ENCODE measurements around the gene LHX2.

LHX2 gene

DNA sequence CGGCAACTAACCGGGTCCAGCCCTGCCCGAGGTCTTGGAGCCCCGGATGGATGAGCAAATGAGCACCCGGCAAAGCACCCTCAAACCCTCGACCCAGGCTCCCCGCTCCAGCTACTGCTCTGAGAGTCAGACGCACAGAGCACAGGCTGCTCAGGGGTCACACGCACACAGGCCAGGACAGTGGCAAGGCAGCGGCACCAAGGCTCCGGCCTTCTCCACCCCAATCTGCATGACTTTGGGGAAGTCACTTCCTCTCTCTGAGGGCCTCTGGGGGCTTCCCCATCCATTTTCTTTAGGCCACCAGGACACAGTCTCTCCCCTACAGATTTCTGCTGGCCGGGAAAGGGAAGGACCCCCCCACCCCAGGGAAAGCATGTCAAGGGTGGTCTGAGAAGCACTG lies 18.0 kb downstream of the LHX2 start:
- in situ Hi-C loops (cut with MboI; ENCODE audit: low sequenced_read_pairs), result loop anchor here (25.0 kb wide), 1 partner anchor 492 kb away; no protein-coding TSS in a partner anchor

DNA sequence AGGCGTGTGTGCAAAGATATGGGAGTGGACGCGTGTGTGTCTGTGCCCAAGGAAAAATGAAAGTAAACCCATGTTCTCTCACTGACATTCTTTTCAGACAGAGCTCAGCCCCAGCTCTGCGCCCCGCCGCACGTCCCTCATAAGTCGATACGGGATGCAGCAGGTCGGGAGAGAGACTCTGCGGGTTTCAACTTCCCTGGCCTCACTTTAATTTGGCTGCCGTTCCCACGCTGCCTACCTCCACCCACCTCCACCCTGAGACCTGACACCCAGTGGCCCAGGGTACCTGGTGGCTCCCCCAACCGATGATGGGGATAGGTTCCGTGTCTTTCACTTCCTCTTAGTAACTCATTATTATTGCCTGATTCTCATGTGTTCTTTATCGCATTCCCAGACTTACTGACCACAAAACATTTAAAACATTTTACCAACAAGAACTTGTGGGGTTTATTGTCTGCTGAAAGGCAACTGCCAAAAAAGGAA lies 19.4 kb downstream of the LHX2 start:
- in situ Hi-C loops (cut with MboI; ENCODE audit: low sequenced_read_pairs), result loop anchor here (25.0 kb wide), 1 partner anchor 494 kb away; no protein-coding TSS in a partner anchor

DNA sequence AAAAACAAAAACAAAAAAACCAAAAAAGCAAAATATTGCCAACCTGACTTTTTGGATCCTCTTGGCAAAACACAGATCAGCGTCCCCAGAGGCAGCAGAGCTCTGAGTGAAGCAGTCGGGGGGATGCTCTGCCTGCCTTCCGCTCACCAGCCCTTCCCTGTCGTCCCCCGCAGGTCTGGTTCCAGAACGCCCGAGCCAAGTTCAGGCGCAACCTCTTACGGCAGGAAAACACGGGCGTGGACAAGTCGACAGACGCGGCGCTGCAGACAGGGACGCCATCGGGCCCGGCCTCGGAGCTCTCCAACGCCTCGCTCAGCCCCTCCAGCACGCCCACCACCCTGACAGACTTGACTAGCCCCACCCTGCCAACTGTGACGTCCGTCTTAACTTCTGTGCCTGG lies 20.7 kb downstream of the LHX2 start:
- in situ Hi-C loops (cut with MboI; ENCODE audit: low sequenced_read_pairs), result loop anchor here (25.0 kb wide), 1 partner anchor 495 kb away; no protein-coding TSS in a partner anchor

DNA sequence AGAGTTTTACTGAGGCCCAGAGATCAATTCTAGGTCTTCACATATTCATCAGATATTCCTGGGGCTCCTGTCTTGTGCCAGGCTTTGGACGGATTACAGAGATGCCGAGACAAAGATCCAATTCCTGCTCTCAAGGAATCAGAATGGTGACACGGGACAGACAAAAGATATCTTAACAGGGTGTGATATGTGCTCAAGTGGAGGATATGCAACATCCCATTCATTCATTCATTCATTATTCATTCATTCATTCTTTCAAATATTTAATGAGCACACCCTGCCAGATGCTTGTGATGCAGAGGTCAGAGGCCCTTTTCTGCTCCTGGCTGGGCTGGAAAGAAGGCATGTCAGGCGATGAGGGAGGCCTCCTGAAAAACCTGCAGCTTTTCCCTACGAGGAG lies 21.8 kb downstream of the LHX2 start:
- in situ Hi-C loops (cut with MboI; ENCODE audit: low sequenced_read_pairs), result loop anchor here (25.0 kb wide), 1 partner anchor 496 kb away; no protein-coding TSS in a partner anchor

- in situ Hi-C loops (cut with MboI; ENCODE audit: low sequenced_read_pairs), result loop anchor here (25.0 kb wide), 1 partner anchor 497 kb away; no protein-coding TSS in a partner anchor
Measured at GRCh38 chr9:124033967-124034366, 22.4 kb downstream of the LHX2 start.

DNA sequence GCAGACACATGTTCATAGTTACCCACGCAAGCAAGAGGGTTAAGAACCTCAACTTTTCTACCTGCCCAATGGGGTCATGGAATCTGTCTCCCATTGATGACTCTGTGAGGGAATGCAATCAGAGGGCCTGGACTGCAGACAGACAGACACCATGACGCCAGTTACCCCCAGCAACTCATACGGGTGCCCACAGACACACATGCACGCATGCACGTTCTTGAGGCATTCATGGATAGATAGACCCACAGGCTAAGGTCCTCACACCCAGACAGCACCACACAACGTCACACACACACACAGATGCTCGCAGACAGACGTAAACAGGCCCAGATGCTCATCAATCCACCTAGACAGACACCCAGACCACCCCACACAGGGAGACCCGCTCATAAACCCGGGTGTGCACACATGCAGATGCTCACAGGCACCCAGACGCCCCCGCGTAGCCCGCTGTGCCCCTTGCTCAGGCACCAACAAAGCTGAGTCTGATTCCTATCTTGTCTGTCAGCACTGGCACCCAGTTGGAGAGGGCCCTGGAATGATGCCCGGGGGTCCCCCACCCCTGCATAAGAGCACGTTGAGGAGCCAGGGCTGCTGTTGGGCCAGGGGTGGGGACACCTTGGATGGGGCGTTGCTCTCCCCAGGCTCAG lies 23.6 kb downstream of the LHX2 start:
- in situ Hi-C loops (cut with MboI; ENCODE audit: low sequenced_read_pairs), result loop anchor here (25.0 kb wide), 1 partner anchor 498 kb away; no protein-coding TSS in a partner anchor

DNA sequence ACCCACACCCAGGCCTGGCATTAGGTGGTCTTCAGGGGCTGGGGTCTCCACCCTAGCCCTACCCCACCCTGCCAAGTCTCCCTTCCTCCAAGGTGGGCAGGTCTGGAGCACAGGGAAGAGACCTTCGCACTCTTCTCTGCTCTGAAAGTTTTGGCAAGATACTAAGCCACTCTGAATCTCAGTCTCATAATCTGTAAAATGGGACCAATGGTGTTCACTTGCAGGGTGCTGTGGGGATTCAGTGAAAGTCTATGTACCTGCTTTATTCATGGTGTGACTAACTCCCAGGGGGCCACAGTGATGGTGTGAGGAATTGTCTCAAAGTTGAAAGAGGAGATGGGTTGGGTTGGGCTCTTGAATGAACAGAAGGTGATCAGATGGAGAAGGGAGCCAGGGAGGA lies 25.0 kb downstream of the LHX2 start:
- in situ Hi-C loops (cut with MboI; ENCODE audit: low sequenced_read_pairs), result loop anchor here (25.0 kb wide), 1 partner anchor 499 kb away; no protein-coding TSS in a partner anchor

- in situ Hi-C loops (cut with MboI; ENCODE audit: low sequenced_read_pairs), result loop anchor here (25.0 kb wide), 1 partner anchor 500 kb away; no protein-coding TSS in a partner anchor
Measured at GRCh38 chr9:124037790-124038189, 26.2 kb downstream of the LHX2 start.

DNA sequence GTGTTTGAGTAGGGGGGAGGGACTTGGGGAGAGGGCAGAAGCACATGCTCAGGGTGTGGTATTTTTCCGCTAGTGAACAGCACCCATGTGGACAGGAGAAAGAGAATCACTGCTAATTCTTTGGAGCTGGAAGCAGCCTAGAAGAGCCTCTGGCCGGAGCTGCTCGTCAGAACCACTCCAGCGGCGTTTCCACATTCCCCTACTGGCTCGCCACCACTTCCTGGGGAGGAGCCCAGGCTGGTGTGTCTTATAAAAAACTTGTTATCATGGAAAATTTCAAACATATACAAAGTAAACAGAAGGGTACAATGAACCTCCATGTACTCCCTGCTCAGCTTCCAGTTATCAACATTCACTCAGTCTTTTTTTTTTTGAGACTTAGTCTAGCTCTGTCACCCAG lies 26.7 kb downstream of the LHX2 start:
- in situ Hi-C loops (cut with MboI; ENCODE audit: low sequenced_read_pairs), result loop anchor here (25.0 kb wide), 1 partner anchor 501 kb away; no protein-coding TSS in a partner anchor

DNA sequence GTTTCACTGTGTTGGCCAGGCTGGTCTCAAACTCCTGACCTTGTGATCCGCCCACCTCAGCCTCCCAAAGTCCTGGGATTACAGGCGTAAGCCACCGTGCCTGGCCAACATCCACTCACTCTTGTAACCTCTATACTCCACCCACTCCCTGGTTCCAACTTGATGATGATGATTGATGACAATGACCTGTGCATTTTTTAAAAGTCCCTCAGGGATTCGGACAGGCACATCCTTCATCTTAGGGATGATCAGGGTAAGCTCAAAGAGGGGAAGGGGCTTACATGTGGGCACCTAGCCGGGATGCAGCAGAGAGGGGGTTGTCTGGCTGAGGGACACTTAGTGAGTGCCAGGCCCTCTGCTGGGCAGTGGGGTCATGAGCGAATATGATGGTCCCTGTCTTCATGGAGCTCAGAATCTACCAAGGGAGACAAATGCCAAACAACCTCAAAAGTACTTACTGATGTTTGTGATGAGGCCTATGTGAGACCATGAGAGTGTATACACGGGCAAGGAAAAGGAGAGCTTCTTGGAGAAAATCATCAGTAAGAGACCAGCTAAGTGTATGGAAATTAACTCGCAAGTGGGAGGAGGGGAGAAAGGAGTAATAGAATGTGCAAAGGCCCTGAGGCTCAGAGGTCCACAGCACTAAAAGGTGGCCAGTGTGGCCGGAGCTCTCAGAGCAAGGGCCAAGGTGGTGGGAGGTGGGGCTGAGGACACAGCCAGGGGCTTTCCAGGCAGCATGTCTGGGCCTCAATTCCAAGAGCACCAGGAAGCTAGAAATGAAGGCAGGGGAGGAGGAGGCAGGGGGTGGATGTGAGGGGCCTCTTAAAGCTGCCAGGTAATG lies 27.4 kb downstream of the LHX2 start:
- in situ Hi-C loops (cut with MboI; ENCODE audit: low sequenced_read_pairs), result loop anchor here (25.0 kb wide), 1 partner anchor 502 kb away; no protein-coding TSS in a partner anchor

- in situ Hi-C loops (cut with MboI; ENCODE audit: low sequenced_read_pairs), result loop anchor here (25.0 kb wide), 1 partner anchor 503 kb away; no protein-coding TSS in a partner anchor
Measured at GRCh38 chr9:124040186-124040931, 28.8 kb downstream of the LHX2 start.

DNA sequence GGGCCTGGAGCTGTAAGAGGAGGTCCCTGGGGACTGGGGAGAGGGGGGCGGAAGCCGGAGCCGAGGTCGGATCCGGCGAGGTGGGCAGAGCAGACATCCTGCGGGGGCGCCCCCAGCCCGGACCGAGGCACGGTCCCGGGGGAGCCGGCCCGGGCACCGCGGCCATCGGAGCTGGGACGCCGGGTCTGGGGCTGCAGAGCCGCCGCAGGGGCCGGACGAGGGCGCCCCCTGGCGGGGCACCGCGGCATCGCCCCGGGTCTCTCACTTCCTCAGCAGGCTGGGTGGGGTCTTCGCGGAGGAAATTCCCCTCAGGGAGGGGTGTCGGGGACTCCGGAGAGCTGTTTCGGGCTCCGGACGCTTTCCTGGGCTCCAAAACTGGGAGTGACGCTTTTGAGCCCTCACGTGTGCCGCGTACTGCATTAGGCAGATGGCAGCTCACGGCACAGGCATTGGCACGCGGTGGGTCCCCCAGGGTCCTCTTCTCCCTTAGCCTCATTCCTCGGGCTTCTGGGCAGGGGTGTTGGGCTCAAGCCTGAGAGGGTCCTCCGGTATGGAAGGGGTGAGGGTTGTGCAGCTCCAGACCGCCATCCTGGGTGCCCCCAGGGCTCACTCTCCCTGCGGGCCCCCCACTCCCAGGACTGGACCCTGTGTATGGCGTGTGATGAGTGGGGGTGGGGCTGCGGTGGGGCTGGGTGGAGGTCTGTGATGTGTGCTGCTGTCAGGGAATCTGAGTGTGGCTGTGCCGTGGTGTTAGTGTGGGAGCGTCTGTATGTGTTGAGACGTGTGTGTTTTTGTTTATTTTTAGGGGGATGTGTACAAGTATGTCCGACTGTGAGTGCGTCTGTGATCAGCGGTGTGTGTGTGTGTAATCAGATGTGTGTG lies 29.6 kb downstream of the LHX2 start:
- in situ Hi-C loops (cut with MboI; ENCODE audit: low sequenced_read_pairs), result loop anchor here (25.0 kb wide), 1 partner anchor 504 kb away; no protein-coding TSS in a partner anchor

GRCh38 chr9:124041817-124042116 lies 30.2 kb downstream of the LHX2 start:
- in situ Hi-C loops (cut with MboI; ENCODE audit: low sequenced_read_pairs), result loop anchor here (25.0 kb wide), 1 partner anchor 504 kb away; no protein-coding TSS in a partner anchor

DNA sequence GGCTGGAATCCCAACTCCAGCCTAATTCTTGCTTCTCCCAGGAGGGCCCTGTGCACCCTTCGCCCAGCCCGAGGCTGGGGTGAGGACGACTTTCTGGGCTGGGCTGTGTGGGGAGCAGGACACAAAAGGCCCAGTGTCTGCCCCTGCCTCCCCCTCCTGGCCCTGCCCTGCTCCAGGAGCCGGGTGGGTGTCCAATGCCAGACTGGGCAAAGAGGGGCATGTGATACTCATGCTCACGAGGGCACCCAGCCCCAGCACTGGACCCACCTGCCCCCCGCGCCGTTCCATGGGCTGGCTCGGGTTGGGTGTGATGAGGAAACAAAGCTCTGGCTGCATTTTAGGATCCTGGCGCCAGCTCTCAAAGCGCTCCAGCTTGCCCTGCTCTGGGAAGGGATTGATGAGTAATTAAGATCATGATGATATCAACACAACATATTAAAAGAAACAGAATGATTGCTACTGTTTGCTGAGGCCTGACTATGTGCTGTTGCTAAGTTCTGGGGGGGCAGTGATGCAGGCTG lies 30.7 kb downstream of the LHX2 start:
- in situ Hi-C loops (cut with MboI; ENCODE audit: low sequenced_read_pairs), result loop anchor here (25.0 kb wide), 1 partner anchor 505 kb away; no protein-coding TSS in a partner anchor

DNA sequence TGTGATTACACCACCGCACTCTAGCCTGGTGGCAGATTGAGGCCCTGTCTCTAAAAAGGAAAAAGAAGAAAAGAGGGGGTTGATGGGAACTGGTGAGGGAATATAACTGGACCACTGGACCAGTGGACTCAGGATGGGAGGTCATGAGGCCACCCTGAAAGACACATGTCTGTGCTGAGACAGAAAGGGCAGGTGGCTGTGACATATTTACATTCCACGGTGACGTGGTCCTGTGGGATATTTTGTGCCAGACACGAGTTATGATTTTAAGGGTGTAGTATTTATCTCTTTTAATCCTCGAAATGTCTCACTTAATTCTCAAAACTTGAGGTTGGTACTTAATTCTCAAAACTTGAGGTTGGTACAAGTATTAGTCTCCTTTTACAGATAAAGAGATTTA lies 32.9 kb downstream of the LHX2 start:
- in situ Hi-C loops (cut with MboI; ENCODE audit: low sequenced_read_pairs), result loop anchor here (25.0 kb wide), 1 partner anchor 507 kb away; no protein-coding TSS in a partner anchor

GRCh38 chr9:124045076-124045829 lies 33.7 kb downstream of the LHX2 start:
- in situ Hi-C loops (cut with MboI; ENCODE audit: low sequenced_read_pairs), result loop anchor here (25.0 kb wide), 1 partner anchor 508 kb away; no protein-coding TSS in a partner anchor

DNA sequence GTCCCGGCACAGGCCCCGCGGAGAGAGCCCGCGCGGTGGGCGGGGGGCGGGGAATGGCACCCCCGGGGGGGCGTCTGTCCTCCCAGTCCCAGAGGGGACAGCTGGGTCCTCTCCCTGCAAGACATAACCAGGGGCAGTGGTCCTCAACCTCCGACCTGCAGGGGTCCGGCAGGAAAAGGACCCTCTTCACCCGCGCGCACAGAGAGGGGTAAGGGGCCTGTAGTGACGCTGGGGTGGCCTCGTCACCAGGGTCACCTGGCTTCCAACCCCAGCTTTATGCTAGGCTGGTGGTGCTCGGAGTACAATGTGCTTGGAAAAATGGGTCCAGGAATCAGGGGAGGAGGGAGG lies 34.2 kb downstream of the LHX2 start:
- in situ Hi-C loops (cut with MboI; ENCODE audit: low sequenced_read_pairs), result loop anchor here (25.0 kb wide), 1 partner anchor 509 kb away; no protein-coding TSS in a partner anchor

DNA sequence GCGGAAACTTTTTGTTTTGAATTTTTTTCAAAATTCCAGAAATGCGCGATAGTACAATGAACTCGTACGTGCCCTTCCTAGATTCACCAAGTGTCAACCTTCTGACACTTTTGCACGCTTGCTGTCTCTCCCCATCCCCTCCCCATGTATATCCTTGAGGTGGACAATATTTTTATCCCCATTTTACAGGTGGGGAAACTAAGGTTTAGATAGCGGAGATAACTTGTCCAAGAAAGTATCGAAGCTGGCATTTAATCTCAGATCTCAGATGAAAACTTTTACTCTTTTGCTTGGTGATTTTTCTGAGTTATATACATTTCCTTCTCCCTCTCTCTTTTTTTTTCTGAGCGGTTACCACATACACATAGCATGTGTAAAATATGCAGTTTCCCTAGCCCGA lies 34.6 kb downstream of the LHX2 start:
- in situ Hi-C loops (cut with MboI; ENCODE audit: low sequenced_read_pairs), result loop anchor here (25.0 kb wide), 1 partner anchor 509 kb away; no protein-coding TSS in a partner anchor

All from HL-60/S4 (cell line).